ENCODE data around the gene DTD1.

The DTD1 gene

GRCh38 chr20:18588574-18588933 is 700 bp downstream of the DTD1 start (continued):
- peak; percentile 15; the same call in 1 of the 2 replicates for TF ChIP-seq ZBTB17 (tag by site-specific recombination; IDR thresholded peaks at IDR 0.05)
- TF ChIP-seq HOXD13 (CRISPR knock-in tag; IDR thresholded peaks at IDR 0.05; ENCODE audit: borderline replicate concordance): no peak

GRCh38 chr20:18589941-18590674 is 2.3 kb downstream of the DTD1 start:
- H3K27ac ChIP-seq (ENCODE audit: extremely low read depth, low read depth, low read length): no peak overlapping the region
- TF ChIP-seq ZNF335 (tag by site-specific recombination; conservative IDR thresholded peaks at IDR 0.05) (peak; percentile 22), SP2 (tag by site-specific recombination; IDR thresholded peaks at IDR 0.05) (no peak)
- no peaks in the 10 kb centered on the region for H3K4me1 ChIP-seq (ENCODE audit: control insufficient read depth, insufficient read depth, low read length)
- H3K9me3 ChIP-seq (ENCODE audit: control insufficient read depth, insufficient read depth, low read depth, low read length): no peaks in the 10 kb centered on the region
- no peak overlapping the region for H3K4me3 ChIP-seq (ENCODE audit: low read depth, low read length)
- ChIA-PET POLR2A (no interaction called here), CTCF (interaction anchor here (1.8 kb wide), 1 partner anchor 42 kb away, joined by 6 read pairs; no protein-coding TSS in a partner anchor)
- H3K36me3 ChIP-seq (ENCODE audit: control insufficient read depth in 2 of 2, insufficient read depth in 1 of 2, low read length in 2 of 2): peaks cover 0 to 7% of the 10 kb centered on the region in 2 experiments; a peak in 1 of 3 replicates

GRCh38 chr20:18596270-18596669 is 8.4 kb downstream of the DTD1 start:
- Histone ChIP-seq H3K27ac (ENCODE audit: extremely low read depth, low read depth, low read length) (no peak overlapping the region), H3K4me3 (ENCODE audit: low read depth, low read length) (no peak overlapping the region), H3K36me3 (ENCODE audit: control insufficient read depth in 2 of 2, insufficient read depth in 1 of 2, low read length in 2 of 2) (peaks cover 5 to 24% of the 10 kb centered on the region in 2 experiments; a peak in 2 of 3 replicates), H3K9me3 (ENCODE audit: control insufficient read depth, insufficient read depth, low read depth, low read length) (no peaks in the 10 kb centered on the region), H3K4me1 (ENCODE audit: control insufficient read depth, insufficient read depth, low read length) (no peaks in the 10 kb centered on the region)
- no peak for TF ChIP-seq ZNF248 (tag by site-specific recombination; IDR thresholded peaks at IDR 0.05)
- no peak for TF ChIP-seq PBX3 (CRISPR knock-in tag; IDR thresholded peaks at IDR 0.05)
- TF ChIP-seq ZNF214 (tag by site-specific recombination; IDR thresholded peaks at IDR 0.05; ENCODE audit: borderline replicate concordance): no peak
- TF ChIP-seq GFI1B (tag by site-specific recombination; IDR thresholded peaks at IDR 0.05): no peak
- TF ChIP-seq KLF1 (tag by site-specific recombination; IDR thresholded peaks at IDR 0.05): no peak
- no peak for TF ChIP-seq ZNF670 (tag by site-specific recombination; IDR thresholded peaks at IDR 0.05; ENCODE audit: low read depth)
- TF ChIP-seq, protein P1, sequence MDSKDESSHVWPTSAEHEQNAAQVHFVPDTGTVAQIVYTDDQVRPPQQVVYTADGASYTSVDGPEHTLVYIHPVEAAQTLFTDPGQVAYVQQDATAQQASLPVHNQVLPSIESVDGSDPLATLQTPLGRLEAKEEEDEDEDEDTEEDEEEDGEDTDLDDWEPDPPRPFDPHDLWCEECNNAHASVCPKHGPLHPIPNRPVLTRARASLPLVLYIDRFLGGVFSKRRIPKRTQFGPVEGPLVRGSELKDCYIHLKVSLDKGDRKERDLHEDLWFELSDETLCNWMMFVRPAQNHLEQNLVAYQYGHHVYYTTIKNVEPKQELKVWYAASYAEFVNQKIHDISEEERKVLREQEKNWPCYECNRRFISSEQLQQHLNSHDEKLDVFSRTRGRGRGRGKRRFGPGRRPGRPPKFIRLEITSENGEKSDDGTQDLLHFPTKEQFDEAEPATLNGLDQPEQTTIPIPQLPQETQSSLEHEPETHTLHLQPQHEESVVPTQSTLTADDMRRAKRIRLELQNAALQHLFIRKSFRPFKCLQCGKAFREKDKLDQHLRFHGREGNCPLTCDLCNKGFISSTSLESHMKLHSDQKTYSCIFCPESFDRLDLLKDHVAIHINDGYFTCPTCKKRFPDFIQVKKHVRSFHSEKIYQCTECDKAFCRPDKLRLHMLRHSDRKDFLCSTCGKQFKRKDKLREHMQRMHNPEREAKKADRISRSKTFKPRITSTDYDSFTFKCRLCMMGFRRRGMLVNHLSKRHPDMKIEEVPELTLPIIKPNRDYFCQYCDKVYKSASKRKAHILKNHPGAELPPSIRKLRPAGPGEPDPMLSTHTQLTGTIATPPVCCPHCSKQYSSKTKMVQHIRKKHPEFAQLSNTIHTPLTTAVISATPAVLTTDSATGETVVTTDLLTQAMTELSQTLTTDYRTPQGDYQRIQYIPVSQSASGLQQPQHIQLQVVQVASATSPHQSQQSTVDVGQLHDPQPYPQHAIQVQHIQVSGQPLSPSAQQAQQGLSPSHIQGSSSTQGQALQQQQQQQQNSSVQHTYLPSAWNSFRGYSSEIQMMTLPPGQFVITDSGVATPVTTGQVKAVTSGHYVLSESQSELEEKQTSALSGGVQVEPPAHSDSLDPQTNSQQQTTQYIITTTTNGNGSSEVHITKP (tag by site-specific recombination; IDR thresholded peaks at IDR 0.05): no peak
- ChIA-PET POLR2A (no interaction called here), CTCF (interaction anchor here (1.0 kb wide), 1 partner anchor 15 kb away, joined by 3 read pairs; no protein-coding TSS in a partner anchor)

DNA sequence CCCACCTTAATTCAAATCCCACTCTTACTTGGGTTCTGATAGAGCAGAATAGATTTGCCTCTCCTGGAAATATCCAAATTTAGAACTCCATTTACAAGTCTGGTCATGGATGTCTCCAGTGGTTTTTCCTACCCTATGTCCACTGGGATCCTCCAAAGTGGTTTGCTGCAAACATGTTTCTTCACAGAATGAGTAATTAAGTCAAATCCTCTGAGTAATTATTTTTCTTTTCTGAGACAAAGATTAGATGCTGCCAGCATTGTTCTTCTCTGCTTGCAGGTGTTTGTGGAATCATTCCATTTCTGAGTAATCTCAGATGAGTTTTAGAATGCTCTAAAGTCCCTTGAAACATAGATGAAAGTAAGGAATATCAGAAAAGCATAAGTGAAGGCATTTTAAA is 21.9 kb downstream of the DTD1 start:
- TF ChIP-seq YY2 (tag by site-specific recombination; IDR thresholded peaks at IDR 0.05) (no peak), IKZF3 (tag by site-specific recombination; IDR thresholded peaks at IDR 0.05) (0 out of 2 replicates have a peak, but pooled peaks have one; percentile 16)
- CTCF ChIA-PET: no interaction called here
- Histone ChIP-seq H3K4me3 (ENCODE audit: low read depth, low read length) (no peak overlapping the region), H3K27ac (ENCODE audit: extremely low read depth, low read depth, low read length) (no peak overlapping the region), H3K36me3 (ENCODE audit: control insufficient read depth in 2 of 2, insufficient read depth in 1 of 2, low read length in 2 of 2) (no peaks in the 10 kb centered on the region), H3K4me1 (ENCODE audit: control insufficient read depth, insufficient read depth, low read length) (no peaks in the 10 kb centered on the region), H3K9me3 (ENCODE audit: control insufficient read depth, insufficient read depth, low read depth, low read length) (no peaks in the 10 kb centered on the region)
- POLR2A ChIA-PET: no interaction called here

All from HEK293 (cell line).